GM23248 (cell line): ENCODE results near the gene DICER1. TPM values are rescaled to one million over a fixed set of nuclear protein-coding genes. Genes with fewer than 3 reads are reported as not detected.

Source experiments
- DNase-seq: peaks from one replicate; pipeline ENCODE4 v3.0.0-alpha.2; 2015
- H2AFZ ChIP-seq: fragments of 200-600 bp; sonication (generic); 2 replicates; pipeline ENCODE4 v1.6.1; 2016; ENCODE audit warnings: antibody characterized with exemption
- H3F3A ChIP-seq: fragments of 200-600 bp; sonication (generic); 2 replicates; pipeline ENCODE4 v1.6.1; 2016; ENCODE audit warnings: mild to moderate bottlenecking, antibody characterized with exemption, mixed run types; ENCODE audit not compliant: insufficient read depth
- H3K27ac ChIP-seq: fragments of 200-600 bp; sonication (generic); 2 replicates; pipeline ENCODE4 v1.5.1; 2016; ENCODE audit warnings: mild to moderate bottlenecking
- H3K27me3 ChIP-seq: fragments of 200-600 bp; sonication (generic); replicated peaks from 2 replicates; pipeline ENCODE4 v1.6.1; 2016; ENCODE audit warnings: mild to moderate bottlenecking; ENCODE audit not compliant: insufficient read depth
- H3K36me3 ChIP-seq: fragments of 200-600 bp; sonication (generic); 2 replicates; pipeline ENCODE4 v1.6.1; 2016; ENCODE audit warnings: low read depth, mild to moderate bottlenecking
- H3K4me1 ChIP-seq: fragments of 200-600 bp; sonication (generic); 2 replicates; pipeline ENCODE4 v1.6.1; 2016; ENCODE audit warnings: mild to moderate bottlenecking; ENCODE audit not compliant: insufficient read depth
- H3K4me2 ChIP-seq: fragments of 200-600 bp; sonication (generic); one replicate; pipeline ENCODE4 v1.6.1; 2016; ENCODE audit warnings: mild to moderate bottlenecking; ENCODE audit not compliant: unreplicated experiment
- H3K4me3 ChIP-seq: fragments of 200-600 bp; sonication (generic); 2 replicates; pipeline ENCODE4 v1.5.1; 2016; ENCODE audit warnings: mild to moderate bottlenecking
- H3K79me2 ChIP-seq: fragments of 200-600 bp; sonication (generic); 2 replicates; pipeline ENCODE4 v1.6.1; 2016; ENCODE audit warnings: mild to moderate bottlenecking; ENCODE audit not compliant: insufficient read depth
- H3K9ac ChIP-seq: fragments of 200-600 bp; sonication (generic); 2 replicates; pipeline ENCODE4 v1.6.1; 2016; ENCODE audit warnings: mild to moderate bottlenecking
- H3K9me2 ChIP-seq: fragments of 200-600 bp; sonication (generic); 2 replicates; pipeline ENCODE4 v1.6.1; 2016; ENCODE audit warnings: mixed run types, mild to moderate bottlenecking, moderate library complexity; ENCODE audit not compliant: insufficient read depth
- H3K9me3 ChIP-seq: fragments of 200-600 bp; sonication (generic); one replicate; pipeline ENCODE4 v1.6.1; 2017; ENCODE audit warnings: low read depth
- H4K20me1 ChIP-seq: fragments of 200-600 bp; sonication (generic); 2 replicates; pipeline ENCODE4 v1.6.0; 2016; ENCODE audit not compliant: insufficient read depth
- EZH2 ChIP-seq: fragments of 200-600 bp; sonication (generic); IDR thresholded peaks from 2 replicates; pipeline ENCODE4 v1.6.1; 2018; ENCODE audit warnings: antibody characterized with exemption, mild to moderate bottlenecking; ENCODE audit not compliant: insufficient read depth, poor library complexity, severe bottlenecking
- EZH2phosphoT487 ChIP-seq: fragments of 200-600 bp; sonication (generic); IDR thresholded peaks from 2 replicates; pipeline ENCODE4 v1.6.1; 2018; ENCODE audit warnings: antibody characterized with exemption, moderate library complexity, mild to moderate bottlenecking, low read depth; ENCODE audit not compliant: insufficient read depth
- WGBS, 2 experiments: methylation state at CpG; one replicate each; pipeline ENCODE4 v1.1.6; 2015 to 2017; ENCODE audit warnings: low lambda C conversion rate in 2 of 2, low coverage in 1 of 2; ENCODE audit errors: missing lambda C conversion rate in 2 of 2; 5-methylcytosine and 5-hydroxymethylcytosine counted together
- in situ Hi-C: fragments of 300-500 bp; cut with MboI; formaldehyde crosslinking; loops from 2 replicates; pipeline ENCODE4 v1.15.0; 2020
- polyA plus RNA-seq: library from polyadenylated mRNA; unstranded; fragments of >200 nt; fragmentation: Nextera tagmentation; extraction: Ambion mirVana; gene quantifications from 2 replicates; pipeline ENCODE4 v1.2.1, GENCODE V29; 2016
- total RNA-seq: library from RNA; depleted of rRNA; stranded (reverse); fragments of >200 nt; shearing (Covaris generic); gene quantifications from 2 replicates; pipeline ENCODE4 v1.2.3, GENCODE V29; 2014

The DICER1 gene
- total and polyA plus RNA-seq, 2 experiments from 2014 or later = 9.8 to 27.6 TPM

- no peak for TF ChIP-seq EZH2phosphoT487
- no peak for TF ChIP-seq EZH2
- H3K9me3 ChIP-seq = no peaks in the 10 kb centered on the region
- H4K20me1 ChIP-seq = no peaks in the 10 kb centered on the region
- no peak overlapping the region for H3K4me2 ChIP-seq
- H3K4me1 ChIP-seq = no peaks in the 10 kb centered on the region
- in situ Hi-C loops = no loop called here
- H3K79me2 ChIP-seq = no peaks in the 10 kb centered on the region
- WGBS, 2 experiments = 58 to 68% methylated on average over 10 of the region's 10 CpGs
- H3K4me3 ChIP-seq = no peak overlapping the region
- H3K36me3 ChIP-seq = no peaks in the 10 kb centered on the region
- H3K9me2 ChIP-seq = no peaks in the 10 kb centered on the region
- no peak overlapping the region for H3K9ac ChIP-seq
- H2AFZ ChIP-seq = no peak overlapping the region
- no peaks in the 10 kb centered on the region for H3F3A ChIP-seq
- H3K27me3 ChIP-seq = peaks cover 7% of the 10 kb centered on the region; the same call in 1 of the 2 replicates
- no peak overlapping the region for H3K27ac ChIP-seq
- DNase-seq = no peak
Observed at GRCh38 chr14:95069547-95069946, 87.8 kb downstream of the DICER1 start.

GRCh38 chr14:95069018-95069417 is 88.3 kb downstream of the DICER1 start:
- 55 to 62% methylated on average over 7 of the region's 7 CpGs for WGBS, 2 experiments

DNA sequence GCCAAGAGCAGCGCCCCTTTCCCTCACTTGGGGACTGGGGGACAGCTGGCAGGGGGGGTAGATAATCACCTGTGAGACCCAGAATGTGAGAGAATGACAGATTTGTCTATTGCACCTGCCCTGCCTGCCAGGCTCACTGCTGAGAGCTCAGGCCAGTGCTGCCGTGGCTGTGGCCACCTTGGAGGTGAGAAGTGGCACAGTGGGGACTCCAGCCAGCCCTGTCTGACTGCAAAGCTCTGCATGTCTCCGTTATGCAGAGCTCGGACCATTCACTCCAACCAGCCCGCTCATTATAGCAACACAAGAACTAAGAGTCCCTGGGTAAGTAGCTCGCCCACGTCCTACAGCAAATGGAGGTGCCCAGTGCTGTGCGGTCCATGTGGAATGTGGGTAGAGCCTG is 88.8 kb downstream of the DICER1 start:
- in situ Hi-C loops = no loop called here
- no peak overlapping the region for H3K4me3 ChIP-seq

More at GRCh38 chr14:95069018-95069417, 88.3 kb downstream of the DICER1 start:
- H3K4me1 ChIP-seq = no peaks in the 10 kb centered on the region
- no peaks in the 10 kb centered on the region for H3K9me2 ChIP-seq
- no peaks in the 10 kb centered on the region for H3K79me2 ChIP-seq
- H3K9ac ChIP-seq = no peak overlapping the region
- H3K4me2 ChIP-seq = no peak overlapping the region
- H3K36me3 ChIP-seq = no peaks in the 10 kb centered on the region
- H2AFZ ChIP-seq = no peak overlapping the region
- no peaks in the 10 kb centered on the region for H4K20me1 ChIP-seq
- no peak overlapping the region for H3K27ac ChIP-seq
- H3K4me3 ChIP-seq = no peak overlapping the region
- H3K9me3 ChIP-seq = no peaks in the 10 kb centered on the region
- H3K27me3 ChIP-seq = 0 out of 2 replicates have a peak, but pooled peaks cover 7% of the 10 kb centered on the region
- DNase-seq = no peak
- no peaks in the 10 kb centered on the region for H3F3A ChIP-seq
- TF ChIP-seq EZH2 = no peak
- TF ChIP-seq EZH2phosphoT487 = no peak
- in situ Hi-C loops = no loop called here

DNA sequence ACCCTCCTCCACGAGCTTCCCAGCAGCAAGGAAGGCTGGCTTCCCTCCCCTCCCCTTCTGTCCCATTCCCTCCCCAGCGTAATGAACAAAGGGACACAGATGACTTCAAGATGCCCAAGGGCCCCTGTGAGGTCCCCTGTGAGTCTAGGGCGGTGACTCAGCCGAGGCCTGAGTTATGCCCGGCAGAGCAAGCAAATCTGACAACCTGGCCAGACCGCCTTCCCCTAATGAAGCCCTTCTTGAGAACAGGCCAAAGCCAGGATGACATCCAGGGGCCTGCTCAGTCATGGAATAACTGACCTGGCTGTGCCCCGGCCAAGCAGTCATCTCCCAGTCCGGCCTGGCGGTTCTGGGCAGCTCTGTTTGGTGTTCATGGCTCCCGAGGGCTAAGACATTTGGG is 89.2 kb downstream of the DICER1 start:
- in situ Hi-C loops = no loop called here

More for the DNA sequence above, 88.8 kb downstream of the DICER1 start:
- no peaks in the 10 kb centered on the region for H3K4me1 ChIP-seq
- TF ChIP-seq EZH2 (no peak), EZH2phosphoT487 (no peak)
- no peaks in the 10 kb centered on the region for H3K36me3 ChIP-seq
- no peaks in the 10 kb centered on the region for H3F3A ChIP-seq
- DNase-seq = no peak
- H3K9me3 ChIP-seq = no peaks in the 10 kb centered on the region
- H3K4me2 ChIP-seq = no peak overlapping the region
- H2AFZ ChIP-seq = no peak overlapping the region
- no peaks in the 10 kb centered on the region for H4K20me1 ChIP-seq
- no peak overlapping the region for H3K27ac ChIP-seq
- no peaks in the 10 kb centered on the region for H3K9me2 ChIP-seq
- 48 to 54% methylated on average over 8 of the region's 8 CpGs for WGBS, 2 experiments
- H3K9ac ChIP-seq = no peak overlapping the region
- H3K27me3 ChIP-seq = 0 out of 2 replicates have a peak, but pooled peaks cover 7% of the 10 kb centered on the region
- no peaks in the 10 kb centered on the region for H3K79me2 ChIP-seq

More for the DNA sequence above, 89.2 kb downstream of the DICER1 start:
- Histone ChIP-seq H3K9me2 (no peaks in the 10 kb centered on the region), H2AFZ (no peak overlapping the region), H3K9me3 (no peaks in the 10 kb centered on the region), H3K27ac (no peak overlapping the region), H3K4me3 (no peak overlapping the region), H3K79me2 (no peaks in the 10 kb centered on the region), H3K4me1 (no peaks in the 10 kb centered on the region), H4K20me1 (no peaks in the 10 kb centered on the region), H3F3A (no peaks in the 10 kb centered on the region), H3K9ac (no peak overlapping the region), H3K36me3 (no peaks in the 10 kb centered on the region), H3K27me3 (0 out of 2 replicates have a peak, but pooled peaks cover 7% of the 10 kb centered on the region), H3K4me2 (no peak overlapping the region)
- no peak for DNase-seq
- TF ChIP-seq EZH2 (no peak), EZH2phosphoT487 (no peak)
- WGBS, 2 experiments = 39 to 41% methylated on average over 7 to 10 of the region's 10 CpGs
